Lower lobe of right lung (tissue), 2 donors: ENCODE data around the gene RIF1. TPM values are rescaled to one million over a fixed set of nuclear protein-coding genes. Genes with fewer than 3 reads are reported as not detected.

Experiments
- ATAC-seq, 2 donors: fragments of 200-7000 bp; cut with Tn5 transposase; one replicate each; pipeline ENCODE4 v1.9.1; 2020 to 2022; ENCODE audit warnings: mild to moderate bottlenecking in 2 of 2, moderate library complexity in 2 of 2
- DNase-seq: peaks from one replicate; pipeline ENCODE4 v3.0.0-alpha.2; 2020
- H3K27ac ChIP-seq: fragments of 200-600 bp; one replicate; pipeline ENCODE4 v1.8.0; 2022
- H3K27me3 ChIP-seq: fragments of 200-600 bp; one replicate; pipeline ENCODE4 v1.8.0; 2022; ENCODE audit warnings: low read depth
- H3K36me3 ChIP-seq: fragments of 200-600 bp; one replicate; pipeline ENCODE4 v1.8.0; 2022; ENCODE audit warnings: mild to moderate bottlenecking
- H3K4me1 ChIP-seq: fragments of 200-600 bp; one replicate; pipeline ENCODE4 v1.8.0; 2022
- H3K4me3 ChIP-seq: fragments of 200-600 bp; one replicate; pipeline ENCODE4 v1.8.0; 2022; ENCODE audit warnings: mild to moderate bottlenecking
- H3K9me3 ChIP-seq: fragments of 200-600 bp; one replicate; pipeline ENCODE4 v1.8.0; 2022
- CTCF ChIP-seq: fragments of 200-600 bp; IDR thresholded peaks from one replicate; pipeline ENCODE4 v1.8.0; 2022; ENCODE audit warnings: antibody characterized with exemption, mild to moderate bottlenecking
- intact Hi-C: fragments of 100-400 bp; cut with DNase I; formaldehyde crosslinking; loops from one replicate; pipeline ENCODE4 v1.11.0; 2022
- total RNA-seq: library from RNA; stranded (reverse); fragmentation: NEBNext Ultra II Directional; extraction: Animal tissue kit (Norgen Biotek cat#: 25700); gene quantifications from one replicate; pipeline ENCODE4 v1.2.1, GENCODE V29; 2021
- donor health status: DM: no; HTN: yes; CAD: no; lungs with severe emphysema.

RIF1 gene
- total RNA-seq, 1 donor from 2014 or later = 39.2 TPM

DNA sequence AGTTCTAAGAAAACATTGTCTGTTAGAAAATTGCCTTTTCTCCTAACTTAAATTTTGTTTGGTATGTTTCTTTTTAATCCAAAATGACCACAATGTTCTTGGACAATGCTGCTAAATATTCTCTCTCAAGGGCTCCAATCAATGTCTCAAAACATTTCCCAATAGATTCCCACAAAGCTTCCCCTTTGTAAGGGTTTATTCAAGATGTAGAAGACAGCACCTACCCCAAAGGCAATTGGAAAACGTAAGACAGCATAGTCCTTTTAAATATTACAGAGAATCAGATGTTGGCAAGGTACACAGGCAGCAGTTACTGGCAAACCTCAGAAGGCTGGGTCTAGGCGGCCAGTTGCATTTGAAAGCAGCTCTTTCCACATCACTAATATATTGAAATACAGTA is 18.3 kb upstream of the RIF1 start:
- Histone ChIP-seq H3K9me3 (no peaks in the 10 kb centered on the region), H3K27me3 (no peaks in the 10 kb centered on the region), H3K36me3 (no peaks in the 10 kb centered on the region), H3K4me3 (no peak overlapping the region), H3K4me1 (no peaks in the 10 kb centered on the region), H3K27ac (no peak overlapping the region)
- ATAC-seq (no peak), DNase-seq (no peak)
- no peak for TF ChIP-seq CTCF
- intact Hi-C loops = no loop called here

- Histone ChIP-seq H3K27me3 (no peaks in the 10 kb centered on the region), H3K4me3 (no peak overlapping the region), H3K4me1 (no peaks in the 10 kb centered on the region), H3K27ac (no peak overlapping the region), H3K36me3 (no peaks in the 10 kb centered on the region), H3K9me3 (no peaks in the 10 kb centered on the region)
- no peak for DNase-seq
- ATAC-seq = no peak
- TF ChIP-seq CTCF = no peak
- intact Hi-C loops = no loop called here
Observed at GRCh38 chr2:151394509-151394908, 15.2 kb upstream of the RIF1 start.

GRCh38 chr2:151395509-151396374 is 14.0 kb upstream of the RIF1 start:
- no peaks in the 10 kb centered on the region for H3K27me3 ChIP-seq
- H3K4me1 ChIP-seq = no peaks in the 10 kb centered on the region
- H3K36me3 ChIP-seq = no peaks in the 10 kb centered on the region
- ATAC-seq = no peak
- H3K27ac ChIP-seq = no peak overlapping the region
- H3K9me3 ChIP-seq = no peaks in the 10 kb centered on the region
- no peak for DNase-seq
- H3K4me3 ChIP-seq = no peak overlapping the region
- TF ChIP-seq CTCF = no peak
- intact Hi-C loops = no loop called here

DNA sequence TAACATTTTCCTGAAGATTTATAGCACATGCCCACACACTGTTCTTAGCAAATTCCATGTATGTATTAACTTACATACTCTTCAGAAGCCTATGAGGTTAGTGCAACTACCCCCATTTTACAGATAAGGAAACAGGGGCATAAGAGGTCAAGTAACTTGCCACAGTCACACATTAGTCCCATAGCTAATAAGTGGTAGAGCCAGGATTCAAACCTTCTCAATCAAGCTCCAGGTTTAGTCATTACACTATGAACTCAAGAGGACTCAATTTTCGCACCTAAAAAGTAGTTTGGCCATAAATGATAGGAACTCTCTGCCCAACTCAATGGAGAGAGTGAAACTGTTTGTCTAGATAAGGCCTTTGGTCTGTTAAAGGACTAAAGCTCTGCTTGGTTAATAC is 9.7 kb upstream of the RIF1 start:
- H3K36me3 ChIP-seq = no peaks in the 10 kb centered on the region
- no peaks in the 10 kb centered on the region for H3K9me3 ChIP-seq
- no peak overlapping the region for H3K4me3 ChIP-seq
- no peak overlapping the region for H3K27ac ChIP-seq
- ATAC-seq (no peak), DNase-seq (no peak)
- no peak for TF ChIP-seq CTCF
- intact Hi-C loops = no loop called here
- H3K4me1 ChIP-seq = no peaks in the 10 kb centered on the region
- H3K27me3 ChIP-seq = no peaks in the 10 kb centered on the region

DNA sequence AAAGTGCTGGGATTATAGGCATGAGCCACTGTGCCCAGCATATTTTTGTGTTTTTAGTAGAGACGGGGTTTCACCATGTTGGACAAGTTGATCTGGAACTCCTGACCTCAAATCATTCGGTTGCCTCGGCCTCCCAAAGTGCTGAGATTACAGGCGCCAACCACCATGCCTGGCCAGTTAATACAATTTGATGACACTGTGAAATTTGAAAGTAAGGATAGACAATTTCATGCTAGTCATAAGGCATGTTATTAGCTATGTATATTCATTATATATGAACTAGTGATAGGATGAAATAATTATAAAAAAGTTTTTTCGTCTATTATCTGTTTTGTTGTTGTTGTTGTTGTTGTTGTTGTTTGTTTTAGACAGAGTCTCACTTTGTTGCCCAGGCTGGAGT is 8.6 kb upstream of the RIF1 start:
- TF ChIP-seq CTCF = no peak
- Histone ChIP-seq H3K36me3 (no peaks in the 10 kb centered on the region), H3K4me3 (no peak overlapping the region), H3K9me3 (no peaks in the 10 kb centered on the region), H3K27ac (no peak overlapping the region), H3K4me1 (no peaks in the 10 kb centered on the region), H3K27me3 (no peaks in the 10 kb centered on the region)
- ATAC-seq (no peak), DNase-seq (no peak)
- intact Hi-C loops = no loop called here
